ENCODE results near the gene FZD1.

Gene FZD1

GRCh38 chr7:91235211-91235832 is 28.9 kb upstream of the FZD1 start:
- TF ChIP-seq, protein P1, sequence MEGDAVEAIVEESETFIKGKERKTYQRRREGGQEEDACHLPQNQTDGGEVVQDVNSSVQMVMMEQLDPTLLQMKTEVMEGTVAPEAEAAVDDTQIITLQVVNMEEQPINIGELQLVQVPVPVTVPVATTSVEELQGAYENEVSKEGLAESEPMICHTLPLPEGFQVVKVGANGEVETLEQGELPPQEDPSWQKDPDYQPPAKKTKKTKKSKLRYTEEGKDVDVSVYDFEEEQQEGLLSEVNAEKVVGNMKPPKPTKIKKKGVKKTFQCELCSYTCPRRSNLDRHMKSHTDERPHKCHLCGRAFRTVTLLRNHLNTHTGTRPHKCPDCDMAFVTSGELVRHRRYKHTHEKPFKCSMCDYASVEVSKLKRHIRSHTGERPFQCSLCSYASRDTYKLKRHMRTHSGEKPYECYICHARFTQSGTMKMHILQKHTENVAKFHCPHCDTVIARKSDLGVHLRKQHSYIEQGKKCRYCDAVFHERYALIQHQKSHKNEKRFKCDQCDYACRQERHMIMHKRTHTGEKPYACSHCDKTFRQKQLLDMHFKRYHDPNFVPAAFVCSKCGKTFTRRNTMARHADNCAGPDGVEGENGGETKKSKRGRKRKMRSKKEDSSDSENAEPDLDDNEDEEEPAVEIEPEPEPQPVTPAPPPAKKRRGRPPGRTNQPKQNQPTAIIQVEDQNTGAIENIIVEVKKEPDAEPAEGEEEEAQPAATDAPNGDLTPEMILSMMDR (IDR thresholded peaks at IDR 0.05): no peak
- TF ChIP-seq ZFX (IDR thresholded peaks at IDR 0.05; ENCODE audit: borderline replicate concordance): no peak
- H3K27ac ChIP-seq: no peak overlapping the region

DNA sequence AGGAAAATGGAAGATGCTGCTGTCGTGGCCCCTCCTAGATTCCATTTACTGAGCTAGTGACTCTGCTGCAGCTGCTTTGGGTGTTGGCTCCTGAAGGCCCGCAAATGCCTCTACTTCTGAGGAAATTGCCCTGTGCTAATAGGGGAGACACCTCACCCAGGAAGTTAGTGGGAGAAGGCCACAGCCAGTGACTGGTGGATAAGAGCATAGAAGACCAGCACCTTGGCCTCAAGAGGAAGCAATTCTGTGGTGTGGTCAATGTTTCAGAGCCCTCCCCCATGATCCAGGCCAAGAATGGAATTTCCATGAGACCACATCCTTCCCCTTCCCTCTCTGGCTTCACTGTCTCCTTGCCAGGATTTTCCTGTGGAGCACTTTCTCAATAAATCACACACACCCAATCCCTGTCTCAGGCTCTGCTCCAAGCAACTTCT is 25.0 kb upstream of the FZD1 start:
- H3K27ac ChIP-seq: no peak overlapping the region
- TF ChIP-seq, protein P1 (IDR thresholded peaks at IDR 0.05): no peak
- no peak for TF ChIP-seq ZFX (IDR thresholded peaks at IDR 0.05; ENCODE audit: borderline replicate concordance)

DNA sequence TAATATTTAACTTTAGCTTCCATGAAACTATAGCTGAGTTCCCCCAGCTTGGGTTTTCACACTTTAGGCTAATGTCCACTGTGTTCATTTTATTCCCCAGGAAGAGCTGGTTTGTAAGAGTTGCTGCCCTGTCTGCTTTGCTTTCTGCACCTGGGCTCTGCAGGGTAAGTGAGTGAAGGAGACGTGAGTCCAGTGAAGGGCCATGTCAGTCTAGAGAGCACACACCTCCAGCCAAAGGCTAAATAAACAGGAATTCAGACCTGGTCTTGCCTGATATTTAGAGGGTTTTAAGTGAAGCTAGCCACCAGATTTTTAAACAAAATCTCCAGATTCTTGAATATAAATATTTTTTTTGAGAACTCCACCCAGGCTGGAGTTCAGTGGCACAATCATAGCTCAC is 24.5 kb upstream of the FZD1 start:
- no peak overlapping the region for H3K27ac ChIP-seq

GRCh38 chr7:91240376-91240941 is 23.8 kb upstream of the FZD1 start:
- TF ChIP-seq, protein P1 (IDR thresholded peaks at IDR 0.05): no peak
- TF ChIP-seq ZFX (IDR thresholded peaks at IDR 0.05; ENCODE audit: borderline replicate concordance): no peak

More for the DNA sequence above, 24.5 kb upstream of the FZD1 start:
- no peak for TF ChIP-seq ZFX (IDR thresholded peaks at IDR 0.05; ENCODE audit: borderline replicate concordance)
- TF ChIP-seq, protein P1 (IDR thresholded peaks at IDR 0.05): no peak

DNA sequence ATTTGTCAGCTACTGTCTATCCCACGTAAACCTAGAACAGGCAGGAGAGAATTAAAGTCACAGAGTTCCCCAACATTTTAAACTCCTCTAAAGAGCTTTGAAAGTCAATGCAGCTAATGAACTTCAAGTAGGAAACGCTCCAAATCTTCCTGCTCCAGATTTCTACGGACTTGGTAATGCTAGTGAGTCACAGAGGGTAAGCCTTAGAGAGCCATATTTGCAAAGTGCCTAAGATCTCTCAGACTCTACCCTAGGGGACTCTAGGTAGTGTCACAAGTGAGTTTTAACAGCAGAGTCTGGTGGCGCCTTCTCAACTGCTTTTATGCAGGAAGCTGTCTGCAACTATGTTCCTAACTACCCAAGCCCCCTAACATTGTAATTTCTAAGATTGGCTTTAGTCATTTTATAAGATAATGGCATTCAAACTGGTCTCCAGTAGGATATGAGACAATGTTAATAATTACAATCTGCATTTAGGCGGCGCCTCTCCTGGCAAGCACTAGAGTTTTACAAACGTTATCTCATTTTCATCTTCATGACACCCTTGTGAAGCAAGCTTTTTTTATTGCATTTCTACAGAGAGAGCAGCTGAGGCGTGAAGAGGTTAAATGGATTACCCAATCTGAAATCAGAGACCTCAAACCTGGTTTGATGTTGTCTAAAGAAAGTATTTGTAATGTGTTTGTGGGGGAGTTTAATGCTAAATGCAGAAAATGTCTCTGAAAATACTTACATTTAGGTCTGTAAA is 22.0 kb upstream of the FZD1 start:
- H3K27ac ChIP-seq: no peak overlapping the region

More at GRCh38 chr7:91240376-91240941, 23.8 kb upstream of the FZD1 start:
- H3K27ac ChIP-seq: no peak overlapping the region

DNA sequence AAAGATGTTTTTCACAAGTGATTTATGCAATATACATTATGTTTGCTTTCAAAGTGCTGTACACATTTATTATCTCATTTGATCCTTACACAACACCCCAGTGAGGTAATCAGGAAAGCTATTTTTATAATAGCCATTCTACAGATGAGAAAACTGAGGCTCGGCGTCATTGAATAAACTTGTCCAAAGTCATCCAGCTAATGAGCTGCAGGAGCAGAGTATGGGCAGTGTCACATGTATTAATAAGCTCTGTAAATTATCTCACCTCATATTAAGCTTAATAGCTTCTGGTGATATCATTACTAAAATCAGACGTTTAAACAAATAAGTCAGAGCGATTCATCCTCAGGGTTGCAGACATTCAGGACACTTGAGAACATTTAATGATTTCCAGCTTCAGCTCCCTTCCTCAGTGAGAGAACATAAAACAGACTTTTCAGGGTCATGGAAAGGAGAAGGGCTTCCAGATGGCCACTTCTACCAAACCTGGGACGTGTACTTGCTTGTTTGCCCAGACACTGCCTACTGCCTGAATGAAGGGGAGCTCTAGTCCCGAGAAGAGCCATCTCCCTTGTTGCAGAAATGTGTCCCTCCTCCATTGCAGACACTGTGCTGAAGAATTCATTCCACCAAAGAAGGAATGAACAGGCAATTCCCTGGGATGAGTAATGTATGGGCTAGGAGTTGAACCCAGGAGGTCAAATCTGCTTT is 20.5 kb upstream of the FZD1 start:
- no peak overlapping the region for H3K27ac ChIP-seq
- TF ChIP-seq, protein P1 (IDR thresholded peaks at IDR 0.05): no peak
- no peak for TF ChIP-seq ZFX (IDR thresholded peaks at IDR 0.05; ENCODE audit: borderline replicate concordance)

More for the DNA sequence above, 22.0 kb upstream of the FZD1 start:
- TF ChIP-seq, protein P1 (IDR thresholded peaks at IDR 0.05): no peak
- no peak for TF ChIP-seq ZFX (IDR thresholded peaks at IDR 0.05; ENCODE audit: borderline replicate concordance)
